ENCODE results near the gene SERGEF.

SERGEF gene

DNA sequence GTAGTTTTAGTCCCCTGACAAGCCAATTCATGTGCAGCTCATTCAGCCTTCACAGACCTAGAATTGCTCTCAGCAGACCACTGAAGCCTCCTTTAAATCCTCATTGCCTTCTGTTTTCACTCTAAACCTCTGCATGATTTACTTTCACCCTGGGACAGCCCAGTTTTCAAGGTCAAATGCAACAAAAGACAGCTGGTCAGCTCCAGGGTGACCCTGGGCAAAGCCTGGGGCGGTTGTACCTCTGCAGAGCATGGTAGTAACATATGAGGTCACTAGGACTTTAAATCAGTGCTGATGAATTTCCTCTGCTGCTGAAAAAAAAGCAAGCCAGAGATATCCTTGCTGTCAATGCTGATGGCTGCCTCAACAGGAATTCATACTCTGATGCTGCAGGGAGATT, 62.2 kb downstream of the SERGEF start:
- DNase-seq: no peak

- no peak for DNase-seq
These were observed 64.6 kb downstream of the SERGEF start for GRCh38 chr11:17948296-17948695.

GRCh38 chr11:17939542-17939941, 73.3 kb downstream of the SERGEF start:
- DNase-seq: no peak

GRCh38 chr11:17936790-17937189, 76.1 kb downstream of the SERGEF start:
- no peak for DNase-seq

DNA sequence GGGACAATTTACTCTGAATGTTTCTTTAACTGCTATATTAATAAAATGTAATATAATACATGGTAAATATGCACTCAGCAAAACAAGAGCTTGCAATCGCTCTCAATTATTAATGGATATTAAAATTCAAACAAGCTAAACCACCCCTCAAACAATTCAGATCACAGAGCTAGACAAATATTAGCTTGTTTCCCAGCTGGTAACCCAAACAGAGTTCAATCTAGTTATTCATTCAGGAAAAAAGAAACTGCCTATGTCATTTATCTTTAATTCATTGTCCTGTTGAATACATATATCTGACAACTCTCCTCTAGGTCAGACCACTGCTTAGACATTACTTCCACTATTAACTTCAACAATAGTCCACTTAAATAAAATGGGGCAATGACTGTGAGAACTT, 78.7 kb downstream of the SERGEF start:
- no peak for DNase-seq

GRCh38 chr11:17933708-17934107, 79.1 kb downstream of the SERGEF start:
- DNase-seq: no peak

GRCh38 chr11:17932472-17932871, 80.4 kb downstream of the SERGEF start:
- no peak for DNase-seq

GRCh38 chr11:17931595-17931994, 81.3 kb downstream of the SERGEF start:
- no peak for DNase-seq

DNA sequence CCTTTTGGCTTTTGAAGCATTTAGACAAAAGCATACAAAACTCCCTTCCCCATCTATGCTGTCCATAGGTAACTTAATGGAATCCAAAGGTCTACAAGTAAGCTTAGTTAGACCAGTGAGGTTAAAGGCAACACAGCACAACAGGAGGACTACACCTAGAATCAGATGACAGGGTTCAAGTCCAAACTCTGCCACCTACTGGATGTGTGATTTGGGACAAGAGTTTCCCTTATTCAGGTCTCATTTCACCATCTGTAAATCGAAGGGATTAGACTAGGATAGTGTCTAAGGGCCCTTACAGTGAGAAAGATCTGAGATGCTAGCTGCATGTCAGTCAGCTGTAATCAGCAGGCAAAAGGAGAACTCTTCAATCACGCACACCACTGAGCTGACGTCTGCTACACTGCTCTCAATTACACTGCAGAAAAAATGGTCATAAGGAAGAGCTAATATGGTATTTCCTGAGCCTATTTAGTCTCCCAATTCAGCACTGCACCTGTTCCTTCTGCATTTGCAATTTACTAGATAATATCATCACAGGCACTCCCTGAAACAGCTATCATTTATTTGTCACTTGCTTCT, 82.2 kb downstream of the SERGEF start:
- DNase-seq: no peak

DNA sequence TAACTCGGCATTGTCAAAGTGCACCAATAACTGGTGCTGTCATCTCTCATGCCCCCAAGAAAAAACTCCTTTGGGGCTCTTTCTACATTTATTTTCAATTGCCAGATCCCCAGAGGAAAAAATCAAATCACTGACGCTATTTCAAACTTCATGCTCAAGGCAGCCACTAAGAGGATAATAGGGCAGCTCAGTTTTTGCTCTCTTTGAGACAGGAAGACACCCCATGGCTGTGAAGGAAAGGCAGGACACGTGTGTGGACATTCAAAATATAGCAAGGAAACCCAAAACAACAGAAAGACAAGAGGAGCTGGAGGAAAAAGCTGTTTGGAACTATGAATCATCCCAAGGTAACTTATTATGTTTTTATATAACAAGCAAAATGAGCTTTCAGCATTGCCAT, 83.7 kb downstream of the SERGEF start:
- DNase-seq: no peak

- DNase-seq: peak; percentile 14
These were observed 85.0 kb downstream of the SERGEF start for GRCh38 chr11:17927681-17928343.

- no peak for DNase-seq
These were observed 85.8 kb downstream of the SERGEF start for GRCh38 chr11:17927041-17927440.

- DNase-seq: no peak
These were observed 88.1 kb downstream of the SERGEF start for GRCh38 chr11:17924713-17925112.

GRCh38 chr11:17923217-17923616, 89.6 kb downstream of the SERGEF start:
- peak; percentile 61 for DNase-seq

DNA sequence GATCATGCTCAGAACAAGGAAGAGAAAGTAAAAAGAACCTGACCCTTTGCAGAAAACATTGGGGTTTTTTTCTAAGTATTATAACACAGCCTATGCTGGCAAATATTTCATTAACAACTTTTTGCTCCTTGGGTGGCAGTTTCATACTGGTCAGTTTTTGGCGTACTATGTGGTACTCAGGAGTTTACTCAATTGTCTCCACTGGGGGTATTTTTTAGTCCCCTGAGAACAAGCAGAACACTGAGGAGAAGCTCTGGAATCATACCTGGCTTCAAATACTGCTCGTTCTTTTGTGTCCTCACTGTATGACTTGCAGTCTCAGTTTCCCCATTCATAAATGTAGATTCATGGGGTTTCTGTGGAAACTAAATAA, 90.4 kb downstream of the SERGEF start:
- DNase-seq: no peak

GRCh38 chr11:17921659-17922415, 91.0 kb downstream of the SERGEF start:
- peak; percentile 58 for DNase-seq

GRCh38 chr11:17918049-17918605, 94.7 kb downstream of the SERGEF start:
- no peak for DNase-seq

DNA sequence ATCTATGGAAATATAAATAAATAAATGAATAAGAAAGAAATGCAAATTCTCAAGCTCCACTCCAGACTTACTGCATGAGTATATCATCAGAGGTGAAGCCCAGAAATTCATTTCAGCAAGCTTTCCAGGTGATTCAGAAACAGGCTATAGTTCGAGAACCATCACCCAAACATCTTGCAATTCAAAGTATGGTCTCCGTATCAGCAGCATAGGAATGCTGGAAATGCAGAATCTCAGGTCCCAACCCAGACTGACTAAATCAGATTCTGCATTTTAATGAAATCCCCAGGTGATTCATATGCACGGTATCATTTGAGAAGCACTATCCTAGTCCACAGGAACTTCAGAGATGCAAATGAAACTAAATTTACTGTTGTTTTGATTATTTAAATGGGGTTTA, 95.3 kb downstream of the SERGEF start:
- DNase-seq: no peak

GRCh38 chr11:17915500-17916143, 97.2 kb downstream of the SERGEF start:
- no peak for DNase-seq

DNA sequence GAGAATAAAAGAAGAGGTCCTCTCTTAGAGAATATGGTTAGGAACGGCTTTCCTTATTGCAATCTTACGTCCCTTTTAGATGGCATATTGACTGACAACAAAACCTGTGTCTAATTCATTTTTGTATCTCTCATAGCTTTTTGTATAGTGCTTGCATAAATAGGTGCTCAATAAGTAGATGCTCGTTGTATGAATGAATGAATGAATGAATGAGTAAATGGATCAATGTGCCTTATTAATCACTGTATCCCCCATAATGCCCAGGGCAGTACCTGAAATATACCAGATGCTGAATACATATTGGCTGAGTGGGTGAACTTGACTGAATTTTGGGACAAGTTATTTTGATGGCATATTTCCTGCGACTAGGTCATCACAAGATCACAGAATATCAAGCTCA, 97.9 kb downstream of the SERGEF start:
- DNase-seq: no peak

DNA sequence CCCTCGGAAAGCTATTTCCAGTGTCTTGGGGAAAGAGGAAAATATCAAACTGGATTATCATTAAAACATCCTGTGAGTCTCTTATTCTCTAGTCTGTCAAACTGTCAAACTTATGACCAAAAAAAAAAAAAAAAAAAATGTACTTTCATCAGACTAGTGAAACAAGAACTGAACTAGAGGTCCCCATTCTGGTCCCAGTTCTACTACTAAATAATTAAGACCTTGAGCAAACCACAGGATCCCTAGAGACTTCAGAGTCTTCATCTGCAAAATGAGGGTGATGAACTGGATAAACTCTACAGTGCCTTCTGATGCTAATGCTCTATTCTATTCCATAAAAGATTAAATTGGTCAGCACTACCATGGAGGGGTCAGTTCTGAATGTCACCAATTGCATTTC, 105.8 kb downstream of the SERGEF start:
- DNase-seq: no peak

GRCh38 chr11:17906436-17906835, 106.4 kb downstream of the SERGEF start:
- DNase-seq: no peak

DNA sequence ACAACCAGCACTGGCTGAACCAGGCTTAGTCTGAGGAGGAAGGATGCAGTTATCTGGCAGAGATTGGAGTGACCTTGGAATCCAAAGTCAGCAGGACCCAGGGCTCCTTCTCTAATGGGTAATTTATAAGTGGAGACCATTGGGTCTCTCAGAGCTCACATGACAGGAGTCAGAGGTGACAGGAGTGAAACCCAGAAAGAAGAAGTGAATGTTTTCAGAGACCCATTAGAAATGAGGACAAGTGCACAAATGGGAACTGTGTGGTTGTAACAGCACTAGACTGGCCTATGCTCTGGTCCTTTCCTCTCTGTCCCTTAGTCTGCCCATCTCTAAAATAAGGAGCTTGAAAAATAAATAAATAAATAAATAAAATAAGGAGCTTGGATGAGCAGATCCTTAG, 107.4 kb downstream of the SERGEF start:
- no peak for DNase-seq

DNA sequence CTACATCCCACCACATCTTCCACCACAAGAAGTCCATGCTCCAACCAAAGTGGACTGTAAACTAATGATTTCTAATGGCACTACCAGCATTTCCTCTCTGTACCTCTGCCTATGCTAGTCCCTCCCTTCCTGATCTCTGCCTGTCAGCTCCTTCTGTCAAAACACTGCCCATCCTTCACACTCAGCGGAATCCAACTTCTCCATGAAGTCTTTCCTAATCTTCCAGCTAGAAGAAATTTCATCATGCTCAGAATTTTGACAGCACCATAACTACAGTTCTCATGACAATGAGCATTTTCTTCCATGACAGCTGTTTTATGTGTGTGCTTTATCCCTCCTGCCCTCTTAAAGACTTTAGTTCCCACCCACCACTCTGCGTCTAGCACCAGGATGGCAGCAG, 111.4 kb downstream of the SERGEF start:
- DNase-seq: no peak

Data from fibroblast of skin of right biceps (primary cell).